ENCODE measurements around the gene PLXNA2. TPM values are rescaled to one million over a fixed set of nuclear protein-coding genes. Genes with fewer than 3 reads are reported as not detected.

The PLXNA2 gene
- total and polyA plus RNA-seq, 2 of the 13 experiments (the other 11 are each of a cell fraction or from before 2014, with no cell fraction given): 1.1 to 2.1 TPM

DNA sequence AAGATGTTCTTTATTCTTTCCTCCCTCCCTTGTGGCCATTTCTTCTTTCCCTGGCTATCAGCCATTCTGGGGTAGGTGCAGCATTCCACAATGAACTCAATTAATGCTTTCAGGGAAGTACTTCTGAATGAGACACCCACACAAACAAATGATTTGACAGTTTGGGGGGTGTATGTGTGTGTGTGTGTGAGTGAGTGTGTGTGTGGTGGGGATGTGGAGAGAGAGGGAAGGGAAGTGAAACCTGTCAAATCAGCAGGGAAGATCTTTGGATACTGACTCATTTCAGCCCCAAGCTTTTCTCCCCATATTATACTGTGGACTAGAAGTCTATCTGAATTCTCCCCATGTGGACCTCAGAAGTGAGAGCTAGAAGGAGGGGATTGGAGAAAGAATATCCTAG is 178.3 kb downstream of the PLXNA2 start:
- H3K9ac ChIP-seq (ENCODE audit: insufficient read depth, low read depth, low read length): no peak overlapping the region
- no TSS peak for BruUV-seq (replicated peaks)
- no peak for ATAC-seq
- TF ChIP-seq ZNF644 (CRISPR knock-in tag; IDR thresholded peaks at IDR 0.05; ENCODE audit: low read depth): no peak
- TF ChIP-seq RXRA (CRISPR knock-in tag; IDR thresholded peaks at IDR 0.05): no peak
- TF ChIP-seq, protein P1, sequence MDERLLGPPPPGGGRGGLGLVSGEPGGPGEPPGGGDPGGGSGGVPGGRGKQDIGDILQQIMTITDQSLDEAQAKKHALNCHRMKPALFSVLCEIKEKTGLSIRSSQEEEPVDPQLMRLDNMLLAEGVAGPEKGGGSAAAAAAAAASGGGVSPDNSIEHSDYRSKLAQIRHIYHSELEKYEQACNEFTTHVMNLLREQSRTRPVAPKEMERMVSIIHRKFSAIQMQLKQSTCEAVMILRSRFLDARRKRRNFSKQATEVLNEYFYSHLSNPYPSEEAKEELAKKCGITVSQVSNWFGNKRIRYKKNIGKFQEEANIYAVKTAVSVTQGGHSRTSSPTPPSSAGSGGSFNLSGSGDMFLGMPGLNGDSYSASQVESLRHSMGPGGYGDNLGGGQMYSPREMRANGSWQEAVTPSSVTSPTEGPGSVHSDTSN (CRISPR knock-in tag; IDR thresholded peaks at IDR 0.05): no peak
- TF ChIP-seq ZMYM2 (CRISPR knock-in tag; IDR thresholded peaks at IDR 0.05): no peak
- TF ChIP-seq TP53 (CRISPR knock-in tag; conservative IDR thresholded peaks at IDR 0.05): no peak
- no peak for TF ChIP-seq SALL1 (CRISPR knock-in tag; IDR thresholded peaks at IDR 0.05)
- TF ChIP-seq PHF8 (CRISPR knock-in tag; IDR thresholded peaks at IDR 0.05): no peak
- no peak for TF ChIP-seq ZNF207 (IDR thresholded peaks at IDR 0.05; ENCODE audit: borderline replicate concordance)
- TF ChIP-seq, protein P2, sequence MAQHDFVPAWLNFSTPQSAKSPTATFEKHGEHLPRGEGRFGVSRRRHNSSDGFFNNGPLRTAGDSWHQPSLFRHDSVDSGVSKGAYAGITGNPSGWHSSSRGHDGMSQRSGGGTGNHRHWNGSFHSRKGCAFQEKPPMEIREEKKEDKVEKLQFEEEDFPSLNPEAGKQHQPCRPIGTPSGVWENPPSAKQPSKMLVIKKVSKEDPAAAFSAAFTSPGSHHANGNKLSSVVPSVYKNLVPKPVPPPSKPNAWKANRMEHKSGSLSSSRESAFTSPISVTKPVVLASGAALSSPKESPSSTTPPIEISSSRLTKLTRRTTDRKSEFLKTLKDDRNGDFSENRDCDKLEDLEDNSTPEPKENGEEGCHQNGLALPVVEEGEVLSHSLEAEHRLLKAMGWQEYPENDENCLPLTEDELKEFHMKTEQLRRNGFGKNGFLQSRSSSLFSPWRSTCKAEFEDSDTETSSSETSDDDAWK (CRISPR knock-in tag; IDR thresholded peaks at IDR 0.05): no peak
- no peak for TF ChIP-seq ZSCAN29 (CRISPR knock-in tag; conservative IDR thresholded peaks at IDR 0.05)
- TF ChIP-seq ZNF383 (CRISPR knock-in tag; IDR thresholded peaks at IDR 0.05; ENCODE audit: borderline replicate concordance): no peak
- no peak for TF ChIP-seq ZNF256 (CRISPR knock-in tag; conservative IDR thresholded peaks at IDR 0.05)
- TF ChIP-seq, protein P3, sequence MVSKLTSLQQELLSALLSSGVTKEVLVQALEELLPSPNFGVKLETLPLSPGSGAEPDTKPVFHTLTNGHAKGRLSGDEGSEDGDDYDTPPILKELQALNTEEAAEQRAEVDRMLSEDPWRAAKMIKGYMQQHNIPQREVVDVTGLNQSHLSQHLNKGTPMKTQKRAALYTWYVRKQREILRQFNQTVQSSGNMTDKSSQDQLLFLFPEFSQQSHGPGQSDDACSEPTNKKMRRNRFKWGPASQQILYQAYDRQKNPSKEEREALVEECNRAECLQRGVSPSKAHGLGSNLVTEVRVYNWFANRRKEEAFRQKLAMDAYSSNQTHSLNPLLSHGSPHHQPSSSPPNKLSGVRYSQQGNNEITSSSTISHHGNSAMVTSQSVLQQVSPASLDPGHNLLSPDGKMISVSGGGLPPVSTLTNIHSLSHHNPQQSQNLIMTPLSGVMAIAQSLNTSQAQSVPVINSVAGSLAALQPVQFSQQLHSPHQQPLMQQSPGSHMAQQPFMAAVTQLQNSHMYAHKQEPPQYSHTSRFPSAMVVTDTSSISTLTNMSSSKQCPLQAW (CRISPR knock-in tag; IDR thresholded peaks at IDR 0.05): no peak
- TF ChIP-seq SIX4 (CRISPR knock-in tag; IDR thresholded peaks at IDR 0.05): no peak
- TF ChIP-seq, protein P4, sequence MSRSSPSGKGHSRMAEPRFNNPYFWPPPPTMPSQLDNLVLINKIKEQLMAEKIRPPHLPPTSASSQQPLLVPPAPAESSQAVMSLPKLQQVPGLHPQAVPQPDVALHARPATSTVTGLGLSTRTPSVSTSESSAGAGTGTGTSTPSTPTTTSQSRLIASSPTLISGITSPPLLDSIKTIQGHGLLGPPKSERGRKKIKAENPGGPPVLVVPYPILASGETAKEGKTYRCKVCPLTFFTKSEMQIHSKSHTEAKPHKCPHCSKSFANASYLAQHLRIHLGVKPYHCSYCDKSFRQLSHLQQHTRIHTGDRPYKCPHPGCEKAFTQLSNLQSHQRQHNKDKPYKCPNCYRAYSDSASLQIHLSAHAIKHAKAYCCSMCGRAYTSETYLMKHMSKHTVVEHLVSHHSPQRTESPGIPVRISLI (CRISPR knock-in tag; IDR thresholded peaks at IDR 0.05; ENCODE audit: borderline replicate concordance): no peak
- TF ChIP-seq, protein P5, sequence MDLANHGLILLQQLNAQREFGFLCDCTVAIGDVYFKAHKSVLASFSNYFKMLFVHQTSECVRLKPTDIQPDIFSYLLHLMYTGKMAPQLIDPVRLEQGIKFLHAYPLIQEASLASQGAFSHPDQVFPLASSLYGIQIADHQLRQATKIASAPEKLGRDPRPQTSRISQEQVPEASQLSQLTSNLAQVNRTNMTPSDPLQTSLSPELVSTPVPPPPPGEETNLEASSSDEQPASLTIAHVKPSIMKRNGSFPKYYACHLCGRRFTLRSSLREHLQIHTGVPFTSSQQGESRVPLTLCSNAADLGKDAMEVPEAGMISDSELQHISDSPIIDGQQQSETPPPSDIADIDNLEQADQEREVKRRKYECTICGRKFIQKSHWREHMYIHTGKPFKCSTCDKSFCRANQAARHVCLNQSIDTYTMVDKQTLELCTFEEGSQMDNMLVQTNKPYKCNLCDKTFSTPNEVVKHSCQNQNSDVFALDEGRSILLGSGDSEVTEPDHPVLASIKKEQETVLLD (CRISPR knock-in tag; IDR thresholded peaks at IDR 0.05; ENCODE audit: low read depth): no peak
- TF ChIP-seq ZSCAN20 (CRISPR knock-in tag; IDR thresholded peaks at IDR 0.05; ENCODE audit: borderline replicate concordance): no peak

More for the DNA sequence above, 178.3 kb downstream of the PLXNA2 start:
- H3K9me3 ChIP-seq (ENCODE audit: low read length): no peaks in the 10 kb centered on the region
- H2AFZ ChIP-seq (ENCODE audit: low read length): no peak overlapping the region
- in situ Hi-C loops (cut with HindIII; ENCODE audit: extremely low pct_ligation_motif_present, low pct_unique_long_range_greater_than_20kb) (no loop called here), intact Hi-C loops (cut with micrococcal nuclease; ENCODE audit: unreplicated experiment) (no loop called here)
- no peaks in the 10 kb centered on the region for H3K36me3 ChIP-seq (replicated peaks in 1 of 2; ENCODE audit: control insufficient read depth in 1 of 2, insufficient read depth in 2 of 2, low read length in 2 of 2)
- no peak overlapping the region for H3K27ac ChIP-seq (ENCODE audit: extremely low read length, insufficient read depth, low read length)
- FAIRE-seq (no peak), DNase-seq (ENCODE audit: low spot score) (no peak)
- CTCF ChIA-PET (ENCODE audit: low intra/inter-chr PET ratio, low total read pairs): no interaction called here
- H3K4me3 ChIP-seq (replicated peaks in 1 of 3; ENCODE audit: insufficient read depth in 1 of 3, low read depth in 2 of 3, low read length in 3 of 3): no peak overlapping the region
- POLR2A ChIA-PET: no interaction called here
- H3K4me1 ChIP-seq (ENCODE audit: insufficient read depth, low read length): no peaks in the 10 kb centered on the region
- no peak overlapping the region for H3K4me2 ChIP-seq (ENCODE audit: low read depth, low read length)
- H3K79me2 ChIP-seq (ENCODE audit: insufficient read depth, low read length): no peaks in the 10 kb centered on the region
- no peaks in the 10 kb centered on the region for H4K20me1 ChIP-seq (ENCODE audit: insufficient read depth, low read length)
- no peaks in the 10 kb centered on the region for H3K27me3 ChIP-seq (ENCODE audit: control insufficient read depth in 1 of 2, insufficient read depth in 2 of 2, low read length in 2 of 2)

Measured in HepG2 (cell line).